PC-9 (cell line): ENCODE data around the gene CNKSR3. TPM values are rescaled to one million over a fixed set of nuclear protein-coding genes. Genes with fewer than 3 reads are reported as not detected.

Source experiments
- BruUV-seq: library from RNA; stranded (reverse); fragments of 400-500 nt; replicated peaks from 2 replicates; lab custom pipeline; 2021; lab: Mats Ljungman, UMichigan
- CTCF ChIA-PET: fragments of 300-600 bp; sonication (Branson Sonifier 250); formaldehyde crosslinking; loops from one replicate; lab custom pipeline; 2022; ENCODE audit warnings: antibody characterized with exemption; lab: Charles Lee
- POLR2A ChIA-PET: fragments of 300-600 bp; sonication (Branson Sonifier 250); formaldehyde crosslinking; loops from one replicate; lab custom pipeline; 2022; ENCODE audit warnings: antibody characterized with exemption; ENCODE audit not compliant: unreplicated experiment; lab: Charles Lee
- DNase-seq, 2 experiments: peaks; one replicate each; pipeline versions ENCODE4 v3.0.0 to v3.0.0-alpha.2; 2015 to 2022; ENCODE audit warnings: mixed read lengths in 1 of 2
- H2AFZ ChIP-seq: fragments of 200-600 bp; sonication (generic); 2 replicates; pipeline ENCODE4 v1.8.1; 2017; ENCODE audit warnings: antibody characterized with exemption
- H3F3A ChIP-seq: fragments of 200-600 bp; sonication (generic); 2 replicates; pipeline ENCODE4 v1.8.1; 2017; ENCODE audit warnings: antibody characterized with exemption, mild to moderate bottlenecking, low read depth; ENCODE audit not compliant: insufficient read depth
- H3K27ac ChIP-seq: fragments of 200-600 bp; sonication (generic); 2 replicates; pipeline ENCODE4 v1.6.1; 2016; ENCODE audit warnings: mixed run types
- H3K27me3 ChIP-seq: fragments of 200-600 bp; sonication (generic); 2 replicates; pipeline ENCODE4 v1.6.1; 2016; ENCODE audit warnings: low read depth, mixed run types; ENCODE audit not compliant: insufficient read depth
- H3K36me3 ChIP-seq: fragments of 200-600 bp; sonication (generic); 2 replicates; pipeline ENCODE4 v1.6.1; 2016; ENCODE audit warnings: low read depth, mixed run types
- H3K4me1 ChIP-seq: fragments of 200-600 bp; sonication (generic); replicated peaks from 2 replicates; pipeline ENCODE4 v1.6.1; 2016; ENCODE audit warnings: mixed run types; ENCODE audit not compliant: insufficient read depth
- H3K4me2 ChIP-seq: fragments of 200-600 bp; sonication (generic); 2 replicates; pipeline ENCODE4 v1.6.1; 2017; ENCODE audit warnings: mixed run types
- H3K4me3 ChIP-seq: fragments of 200-600 bp; sonication (generic); 2 replicates; pipeline ENCODE4 v1.6.1; 2016; ENCODE audit warnings: mixed run types
- H3K79me2 ChIP-seq: fragments of 200-600 bp; sonication (generic); 2 replicates; pipeline ENCODE4 v1.6.1; 2017; ENCODE audit warnings: low read depth, mixed run types
- H3K9me2 ChIP-seq: fragments of 200-600 bp; sonication (generic); 2 replicates; pipeline ENCODE4 v1.8.1; 2017; ENCODE audit warnings: mild to moderate bottlenecking; ENCODE audit not compliant: insufficient read depth
- H3K9me3 ChIP-seq: fragments of 200-600 bp; sonication (generic); 2 replicates; pipeline ENCODE4 v1.8.1; 2016; ENCODE audit warnings: low read depth; ENCODE audit not compliant: insufficient read depth
- H4K20me1 ChIP-seq: fragments of 200-600 bp; sonication (generic); 2 replicates; pipeline ENCODE4 v1.8.1; 2017; ENCODE audit not compliant: insufficient read depth
- CTCF ChIP-seq: fragments of 200-600 bp; sonication (generic); conservative IDR thresholded peaks from 2 replicates; pipeline ENCODE4 v1.6.1; 2017; ENCODE audit warnings: mixed run types, antibody characterized with exemption, mild to moderate bottlenecking, moderate library complexity
- EZH2 ChIP-seq: fragments of 200-600 bp; sonication (generic); IDR thresholded peaks from 2 replicates; pipeline ENCODE4 v1.8.0; 2017; ENCODE audit warnings: antibody characterized with exemption, low read depth
- intact Hi-C: fragments of 100-400 bp; cut with micrococcal nuclease; formaldehyde crosslinking; loops from one replicate; pipeline ENCODE4 v1.10.0; 2022; ENCODE audit not compliant: unreplicated experiment
- total RNA-seq: library from RNA; stranded (reverse); gene quantifications from 2 replicates; pipeline ENCODE4 v1.2.3, GENCODE V29; 2021

The CNKSR3 gene
- total RNA-seq, 1 experiment from 2014 or later = 4.7 TPM

GRCh38 chr6:154435400-154435945 lies 75.0 kb downstream of the CNKSR3 start:
- intact Hi-C loops = no loop called here
- BruUV-seq = no TSS peak
- no peaks in the 10 kb centered on the region for H3K9me3 ChIP-seq
- H2AFZ ChIP-seq = no peak overlapping the region
- ChIA-PET CTCF (no interaction called here), POLR2A (no interaction called here)
- no peaks in the 10 kb centered on the region for H3F3A ChIP-seq
- H3K4me3 ChIP-seq = no peak overlapping the region
- no peak overlapping the region for H3K27ac ChIP-seq
- no peaks in the 10 kb centered on the region for H3K79me2 ChIP-seq
- no peaks in the 10 kb centered on the region for H3K9me2 ChIP-seq
- no peaks in the 10 kb centered on the region for H3K36me3 ChIP-seq
- no peaks in the 10 kb centered on the region for H4K20me1 ChIP-seq
- no peak for TF ChIP-seq CTCF
- TF ChIP-seq EZH2 = no peak
- no peak overlapping the region for H3K4me2 ChIP-seq
- H3K4me1 ChIP-seq = no peaks in the 10 kb centered on the region
- DNase-seq = no peak
- H3K27me3 ChIP-seq = no peaks in the 10 kb centered on the region

- no peak overlapping the region for H2AFZ ChIP-seq
- H3F3A ChIP-seq = no peaks in the 10 kb centered on the region
- no peaks in the 10 kb centered on the region for H3K27me3 ChIP-seq
- no peaks in the 10 kb centered on the region for H3K4me1 ChIP-seq
- no peaks in the 10 kb centered on the region for H4K20me1 ChIP-seq
- no peak for DNase-seq
- no peaks in the 10 kb centered on the region for H3K36me3 ChIP-seq
- no peaks in the 10 kb centered on the region for H3K79me2 ChIP-seq
- no peak for TF ChIP-seq EZH2
- TF ChIP-seq CTCF = no peak
- H3K9me2 ChIP-seq = no peaks in the 10 kb centered on the region
- intact Hi-C loops = no loop called here
- ChIA-PET POLR2A (no interaction called here), CTCF (interaction anchor here (0.6 kb wide), 1 partner anchor 722 kb away, joined by 4 read pairs; no protein-coding TSS in a partner anchor)
- no peaks in the 10 kb centered on the region for H3K9me3 ChIP-seq
- H3K27ac ChIP-seq = no peak overlapping the region
- no TSS peak for BruUV-seq
- no peak overlapping the region for H3K4me3 ChIP-seq
- no peak overlapping the region for H3K4me2 ChIP-seq
These were observed 75.8 kb downstream of the CNKSR3 start for GRCh38 chr6:154434662-154435061.

DNA sequence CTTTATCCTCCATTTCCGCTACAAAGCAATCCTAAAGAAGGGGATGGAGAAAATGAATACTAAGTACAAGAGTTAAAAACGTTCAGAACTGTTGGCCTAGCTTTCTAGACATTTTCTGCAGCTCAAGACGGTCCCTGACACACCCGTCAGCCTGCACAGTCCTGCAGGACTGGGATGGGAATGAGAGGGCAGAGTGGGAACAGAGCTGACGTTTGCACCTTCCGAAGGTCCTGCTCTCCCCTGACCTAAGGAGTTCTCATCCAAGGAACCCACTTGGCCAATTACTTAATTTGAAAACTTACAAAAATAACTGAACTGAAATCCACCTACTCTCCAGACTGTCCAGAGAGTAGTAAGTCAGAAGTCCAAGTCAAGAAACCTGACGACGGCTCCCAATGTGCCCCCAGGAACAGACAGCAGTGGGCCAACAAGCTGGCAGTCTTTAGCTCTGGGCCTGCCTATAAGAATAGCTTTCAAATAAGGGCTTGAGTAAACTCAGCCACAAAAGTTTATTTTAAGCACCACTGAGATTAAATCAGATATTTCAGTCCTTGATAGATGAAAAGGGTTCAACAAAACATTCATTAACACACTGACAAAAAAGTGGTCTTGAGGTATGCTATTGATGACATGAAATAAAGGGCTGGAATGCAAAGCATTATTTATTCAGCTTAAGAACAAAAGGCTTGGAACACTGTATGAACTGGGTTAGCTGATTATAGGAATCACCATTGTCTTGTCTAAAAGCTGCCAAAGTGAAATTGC lies 76.8 kb downstream of the CNKSR3 start:
- Histone ChIP-seq H3K4me3 (no peak overlapping the region), H2AFZ (no peak overlapping the region), H3K79me2 (no peaks in the 10 kb centered on the region), H3K9me3 (no peaks in the 10 kb centered on the region), H3K4me1 (no peaks in the 10 kb centered on the region), H3K4me2 (no peak overlapping the region), H3K9me2 (no peaks in the 10 kb centered on the region), H4K20me1 (no peaks in the 10 kb centered on the region), H3K27ac (no peak overlapping the region), H3K27me3 (no peaks in the 10 kb centered on the region), H3K36me3 (no peaks in the 10 kb centered on the region), H3F3A (no peaks in the 10 kb centered on the region)
- no peak for TF ChIP-seq EZH2
- TF ChIP-seq CTCF = no peak
- ChIA-PET CTCF (no interaction called here), POLR2A (no interaction called here)
- no peak for DNase-seq
- no TSS peak for BruUV-seq
- intact Hi-C loops = no loop called here
